GM12865 (cell line): ENCODE data around the gene SRC.

Experiments used
- DNase-seq: peaks from one replicate; pipeline ENCODE4 v3.0.0; 2010; ENCODE audit warnings: low read depth
- H3K4me3 ChIP-seq: 2 replicates; pipeline ENCODE4 v1.5.1; 2011; ENCODE audit warnings: mild to moderate bottlenecking, low read depth, low read length, control low read depth
- TF ChIP-seq, protein P1 (sequence below): IDR thresholded peaks from 2 replicates; pipeline ENCODE4 v1.5.1; 2011; ENCODE audit warnings: low read length, control low read depth, low read depth, inconsistent platforms; ENCODE audit not compliant: insufficient read depth; ENCODE audit errors: missing control alignments

SRC gene

DNA sequence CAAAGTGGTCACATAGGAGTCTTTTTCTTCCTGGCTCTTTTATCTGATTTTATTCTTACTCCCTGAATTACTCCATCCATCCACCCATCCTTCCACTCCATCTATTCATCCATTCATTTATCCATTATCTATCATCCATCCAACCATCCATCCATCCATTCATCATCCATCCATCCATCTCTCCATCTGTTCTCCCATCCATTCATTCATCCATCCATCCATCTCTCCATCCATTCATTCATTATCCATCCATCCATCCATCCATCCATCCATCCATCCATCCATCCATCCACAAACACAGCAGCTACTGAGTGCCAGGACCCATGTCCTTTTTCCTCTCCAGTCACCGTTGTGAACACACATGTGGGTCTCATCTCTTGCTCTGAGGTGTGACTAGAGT is 96.6 kb downstream of the SRC start:
- TF ChIP-seq, protein P1, sequence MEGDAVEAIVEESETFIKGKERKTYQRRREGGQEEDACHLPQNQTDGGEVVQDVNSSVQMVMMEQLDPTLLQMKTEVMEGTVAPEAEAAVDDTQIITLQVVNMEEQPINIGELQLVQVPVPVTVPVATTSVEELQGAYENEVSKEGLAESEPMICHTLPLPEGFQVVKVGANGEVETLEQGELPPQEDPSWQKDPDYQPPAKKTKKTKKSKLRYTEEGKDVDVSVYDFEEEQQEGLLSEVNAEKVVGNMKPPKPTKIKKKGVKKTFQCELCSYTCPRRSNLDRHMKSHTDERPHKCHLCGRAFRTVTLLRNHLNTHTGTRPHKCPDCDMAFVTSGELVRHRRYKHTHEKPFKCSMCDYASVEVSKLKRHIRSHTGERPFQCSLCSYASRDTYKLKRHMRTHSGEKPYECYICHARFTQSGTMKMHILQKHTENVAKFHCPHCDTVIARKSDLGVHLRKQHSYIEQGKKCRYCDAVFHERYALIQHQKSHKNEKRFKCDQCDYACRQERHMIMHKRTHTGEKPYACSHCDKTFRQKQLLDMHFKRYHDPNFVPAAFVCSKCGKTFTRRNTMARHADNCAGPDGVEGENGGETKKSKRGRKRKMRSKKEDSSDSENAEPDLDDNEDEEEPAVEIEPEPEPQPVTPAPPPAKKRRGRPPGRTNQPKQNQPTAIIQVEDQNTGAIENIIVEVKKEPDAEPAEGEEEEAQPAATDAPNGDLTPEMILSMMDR: no peak
- H3K4me3 ChIP-seq: no peak overlapping the region
- no peak for DNase-seq

DNA sequence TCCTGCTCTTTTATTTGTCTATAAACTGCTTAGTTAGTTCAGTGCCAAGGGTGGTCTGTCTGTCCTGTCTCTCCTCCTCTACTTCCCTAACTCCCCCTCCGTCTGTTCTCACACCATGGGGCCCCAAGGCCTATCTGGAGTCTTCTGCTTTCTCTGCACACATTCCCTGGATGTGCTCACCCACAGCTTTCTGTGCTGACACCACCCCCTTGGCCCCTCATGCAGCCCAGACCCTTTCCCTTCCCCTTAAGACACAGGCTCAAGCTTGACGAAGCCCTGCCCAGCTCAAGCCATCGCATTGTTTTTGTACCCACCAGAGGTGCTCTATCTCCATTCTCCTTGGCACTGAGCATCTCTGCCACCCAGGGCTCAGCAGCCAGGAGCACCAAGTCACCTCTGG is 97.0 kb downstream of the SRC start:
- DNase-seq: no peak
- TF ChIP-seq, protein P1: no peak

DNA sequence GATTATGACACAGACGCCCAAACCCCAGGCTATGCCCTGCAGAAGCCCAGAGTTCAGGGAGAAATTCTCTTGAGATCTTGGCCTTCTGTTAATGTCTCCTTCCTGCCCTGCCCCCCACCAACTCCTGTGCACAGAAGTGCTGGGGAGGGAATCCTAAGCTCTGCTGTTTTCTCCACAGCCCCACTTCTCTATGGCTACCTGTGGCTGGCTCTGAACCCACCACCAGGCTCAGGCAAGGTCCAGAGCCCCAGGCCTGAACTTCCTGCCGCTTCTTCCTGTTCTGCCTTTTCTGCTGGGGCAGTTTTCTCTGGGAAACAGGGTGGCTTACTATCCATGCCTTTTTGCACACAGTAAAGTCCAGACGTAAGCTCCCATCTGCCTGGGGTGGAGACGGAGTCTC is 97.7 kb downstream of the SRC start:
- no peak overlapping the region for H3K4me3 ChIP-seq
- TF ChIP-seq, protein P1: no peak
- no peak for DNase-seq

More for the DNA sequence above, 97.0 kb downstream of the SRC start:
- H3K4me3 ChIP-seq: no peak overlapping the region

DNA sequence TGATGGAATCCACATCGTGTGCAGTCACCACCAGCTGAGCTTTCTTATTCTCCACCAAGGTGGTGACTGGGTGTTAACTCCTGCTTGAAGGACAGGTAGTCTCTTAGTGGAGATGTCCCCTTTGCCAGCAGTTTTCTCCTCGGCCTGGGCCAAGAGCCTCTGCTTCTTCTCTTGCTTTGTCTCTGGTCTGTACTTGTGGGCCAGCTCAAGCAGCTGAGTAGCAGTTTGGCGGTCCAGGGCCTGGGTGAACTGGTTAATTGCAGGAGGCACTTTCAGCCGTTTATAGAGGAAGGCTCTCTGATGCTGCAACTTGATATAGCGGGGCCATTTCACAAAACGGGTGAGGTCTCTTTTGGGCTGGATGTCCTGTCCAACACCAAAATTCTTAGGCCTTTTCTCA is 99.1 kb downstream of the SRC start:
- H3K4me3 ChIP-seq: no peak overlapping the region
- TF ChIP-seq, protein P1: no peak
- no peak for DNase-seq

DNA sequence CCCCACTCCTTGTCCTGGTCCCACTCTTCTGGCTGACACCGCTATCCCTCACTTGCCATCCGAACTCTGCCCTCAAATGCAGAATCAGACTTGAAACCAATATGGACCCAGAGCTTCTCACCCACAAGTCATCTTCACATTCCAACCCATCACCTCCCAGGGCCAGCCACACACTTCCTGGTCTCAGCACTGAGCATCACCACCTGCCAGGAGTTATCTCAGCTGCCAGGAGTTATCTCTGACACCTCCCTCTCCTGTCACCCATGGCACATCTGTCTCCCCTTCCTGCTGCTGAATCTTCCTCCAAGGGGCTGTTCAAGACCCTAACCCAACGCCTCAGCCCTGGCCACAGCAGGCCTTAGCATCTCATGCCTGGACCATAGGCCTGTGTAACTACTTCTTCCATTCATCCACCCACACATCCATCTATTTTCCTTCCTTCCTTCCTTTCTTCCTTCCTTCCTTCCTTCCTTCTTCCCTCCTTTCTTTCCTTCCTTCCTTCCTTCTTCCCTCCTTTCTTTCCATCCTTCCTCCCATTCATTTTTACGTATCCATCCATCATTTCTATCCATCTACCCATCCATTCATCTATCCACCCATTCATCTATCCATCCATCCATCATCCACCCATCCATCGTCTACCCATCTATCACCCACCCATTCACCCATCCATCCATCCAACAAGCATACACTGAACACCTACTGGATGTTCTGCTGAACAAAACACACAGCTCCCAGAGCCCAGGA is 100.5 kb downstream of the SRC start:
- no peak for DNase-seq
- H3K4me3 ChIP-seq: no peak overlapping the region
- TF ChIP-seq, protein P1: no peak

DNA sequence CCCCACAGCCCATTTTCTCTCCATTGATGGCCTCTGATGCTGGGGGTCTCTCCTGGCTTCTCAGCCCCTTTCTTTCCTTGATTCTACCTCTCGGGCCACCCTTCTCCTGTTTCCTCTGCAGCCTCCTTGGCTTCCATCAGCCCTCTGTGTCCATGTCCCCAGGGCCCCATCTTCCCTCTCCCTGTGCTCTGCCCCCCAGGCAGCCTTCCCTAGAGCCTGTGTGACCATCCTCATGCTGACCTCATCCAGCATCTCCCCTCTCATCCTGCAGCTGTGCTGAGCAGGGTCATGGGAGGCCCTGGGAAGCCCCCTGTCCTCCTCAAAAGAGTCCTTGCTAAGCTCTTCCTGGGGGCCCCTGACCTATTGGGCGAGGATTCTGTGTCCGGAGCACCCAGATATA is 101.7 kb downstream of the SRC start:
- TF ChIP-seq, protein P1: no peak
- no peak for DNase-seq
- H3K4me3 ChIP-seq: no peak overlapping the region

DNA sequence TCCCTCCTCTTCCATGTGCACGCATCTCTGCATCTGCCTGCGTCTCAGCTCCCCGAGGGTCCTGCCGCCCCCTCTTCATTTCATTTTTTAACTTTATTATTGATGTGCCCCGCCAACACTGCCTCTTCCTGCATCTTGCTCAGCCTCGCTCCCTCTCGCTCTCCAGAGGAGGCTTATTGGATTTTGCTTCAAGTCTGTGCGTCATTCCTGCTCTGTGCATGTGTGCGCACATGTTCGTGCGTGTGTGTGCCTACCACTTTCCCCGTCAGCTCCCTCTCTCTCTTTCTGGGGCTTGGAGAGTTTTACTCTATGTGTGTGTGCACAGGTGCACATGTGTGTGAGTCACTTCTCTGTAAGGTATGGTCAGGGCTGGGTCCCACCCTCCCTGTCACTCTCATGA is 103.3 kb downstream of the SRC start:
- no peak overlapping the region for H3K4me3 ChIP-seq
- no peak for DNase-seq
- TF ChIP-seq, protein P1: no peak
